Liver (tissue), 9 donors: ENCODE results near the gene TMEM132E. TPM values are rescaled to one million over a fixed set of nuclear protein-coding genes. Genes with fewer than 3 reads are reported as not detected.

Experiments
- DNase-seq: peaks from one replicate; pipeline ENCODE4 v3.0.0-alpha.2; 2017; ENCODE audit warnings: low spot score
- H3K27ac ChIP-seq, 2 donors: one replicate each; pipeline ENCODE4 v1.7.0; 2013; ENCODE audit warnings: inconsistent platforms in 2 of 2, low read length in 2 of 2, control low read depth in 1 of 2, low read depth in 1 of 2, mild to moderate bottlenecking in 1 of 2
- H3K27me3 ChIP-seq, 4 donors: one replicate each; pipeline versions ENCODE4 v1.6.1 to v1.7.0; 2013; ENCODE audit warnings: low read length in 3 of 4, inconsistent platforms in 1 of 4, mild to moderate bottlenecking in 1 of 4, moderate library complexity in 1 of 4; ENCODE audit not compliant: control insufficient read depth in 4 of 4, insufficient read depth in 4 of 4
- H3K36me3 ChIP-seq, 4 donors: one replicate each; pipeline versions ENCODE4 v1.6.1 to v1.7.0; 2013; ENCODE audit warnings: low read length in 3 of 4, mild to moderate bottlenecking in 3 of 4, low read depth in 1 of 4, moderate library complexity in 1 of 4; ENCODE audit not compliant: control insufficient read depth in 4 of 4, insufficient read depth in 3 of 4
- H3K4me1 ChIP-seq, 4 donors: one replicate each; pipeline versions ENCODE4 v1.6.1 to v1.7.0; 2013; ENCODE audit warnings: low read length in 3 of 4, mild to moderate bottlenecking in 3 of 4, moderate library complexity in 1 of 4; ENCODE audit not compliant: control insufficient read depth in 4 of 4, insufficient read depth in 4 of 4
- H3K4me3 ChIP-seq, 3 donors: one replicate each; pipeline versions ENCODE4 v1.6.1 to v1.7.0; 2013; ENCODE audit warnings: low read length in 3 of 3, control low read depth in 1 of 3, low read depth in 1 of 3, mild to moderate bottlenecking in 1 of 3
- H3K9ac ChIP-seq, 2 donors: one replicate each; pipeline ENCODE4 v1.7.0; 2013; ENCODE audit warnings: low read length in 2 of 2, mild to moderate bottlenecking in 2 of 2, moderate library complexity in 2 of 2, control low read depth in 1 of 2, low read depth in 1 of 2
- H3K9me3 ChIP-seq, 4 donors: one replicate each; pipeline versions ENCODE4 v1.6.1 to v1.7.0; 2013; ENCODE audit warnings: low read length in 3 of 4; ENCODE audit not compliant: control insufficient read depth in 4 of 4
- ATF3 ChIP-seq: IDR thresholded peaks from 2 replicates; pipeline ENCODE4 v1.6.1; 2016; ENCODE audit warnings: antibody characterized with exemption
- CTCF ChIP-seq: fragments of 150-350 bp; IDR thresholded peaks from 2 replicates; pipeline ENCODE4 v1.5.1; 2017; ENCODE audit warnings: improper control_type of control experiment, low read depth, low read length; ENCODE audit not compliant: missing input control
- EGR1 ChIP-seq, 2 donors: IDR thresholded peaks; 2 replicates each; pipeline ENCODE4 v1.6.1; 2016 to 2018; ENCODE audit warnings: antibody characterized with exemption in 2 of 2, low read depth in 2 of 2
- FOXA1 ChIP-seq: IDR thresholded peaks from 2 replicates; pipeline ENCODE4 v1.6.1; 2016; ENCODE audit warnings: antibody characterized with exemption
- FOXA2 ChIP-seq: IDR thresholded peaks from 2 replicates; pipeline ENCODE4 v1.6.1; 2016; ENCODE audit warnings: antibody characterized with exemption
- GABPA ChIP-seq, 2 donors: IDR thresholded peaks in 1 of 2; conservative IDR thresholded peaks in 1 of 2; 2 replicates each; pipeline ENCODE4 v1.6.1; 2016; ENCODE audit warnings: antibody characterized with exemption in 2 of 2, mild to moderate bottlenecking in 1 of 2, moderate library complexity in 1 of 2
- HNF4A ChIP-seq, 2 donors: conservative IDR thresholded peaks; 2 replicates each; pipeline ENCODE4 v1.6.1; 2016; ENCODE audit warnings: antibody characterized with exemption in 2 of 2, mild to moderate bottlenecking in 2 of 2
- HNF4G ChIP-seq: IDR thresholded peaks from 2 replicates; pipeline ENCODE4 v1.6.1; 2016; ENCODE audit warnings: antibody characterized with exemption
- JUND ChIP-seq, 2 donors: IDR thresholded peaks; 2 replicates each; pipeline ENCODE4 v1.6.1; 2016; ENCODE audit warnings: antibody characterized with exemption in 2 of 2
- MAX ChIP-seq: IDR thresholded peaks from 2 replicates; pipeline ENCODE4 v1.6.1; 2016; ENCODE audit warnings: antibody characterized with exemption
- NR2F2 ChIP-seq: IDR thresholded peaks from 2 replicates; pipeline ENCODE4 v1.6.1; 2016; ENCODE audit warnings: antibody characterized with exemption
- RAD21 ChIP-seq, 2 donors: IDR thresholded peaks; 2 replicates each; pipeline ENCODE4 v1.6.1; 2016; ENCODE audit warnings: antibody characterized with exemption in 2 of 2, mild to moderate bottlenecking in 2 of 2
- REST ChIP-seq: IDR thresholded peaks from 2 replicates; pipeline ENCODE4 v1.6.1; 2016; ENCODE audit warnings: antibody characterized with exemption, mild to moderate bottlenecking
- RXRA ChIP-seq, 2 donors: IDR thresholded peaks; 2 replicates each; pipeline ENCODE4 v1.6.1; 2017 to 2018; ENCODE audit warnings: antibody characterized with exemption in 2 of 2, mild to moderate bottlenecking in 1 of 2
- SP1 ChIP-seq: IDR thresholded peaks from 2 replicates; pipeline ENCODE4 v1.6.1; 2018; ENCODE audit warnings: antibody characterized with exemption, mild to moderate bottlenecking
- TAF1 ChIP-seq: conservative IDR thresholded peaks from 2 replicates; pipeline ENCODE4 v1.6.1; 2016; ENCODE audit warnings: antibody characterized with exemption, mild to moderate bottlenecking
- YY1 ChIP-seq: IDR thresholded peaks from 2 replicates; pipeline ENCODE4 v1.6.1; 2016; ENCODE audit warnings: antibody characterized with exemption, mild to moderate bottlenecking
- ZBTB33 ChIP-seq: IDR thresholded peaks from 2 replicates; pipeline ENCODE4 v1.6.1; 2016; ENCODE audit warnings: antibody characterized with exemption
- WGBS: extraction: QIAGEN DNeasy Blood & Tissue Kit; methylation state at CpG from one replicate; pipeline ENCODE4 v1.1.7; 2013; 5-methylcytosine and 5-hydroxymethylcytosine counted together
- polyA plus RNA-seq, 2 donors: library from polyadenylated mRNA; stranded (reverse) in 1 of 2; unstranded in 1 of 2; fragments of 200-250 nt in 1 of 2; fragments of >200 nt in 1 of 2; fragmentation: Nextera tagmentation in 1 of 2; extraction: Ambion mirVana in 1 of 2; gene quantifications; one replicate each; pipeline versions ENCODE4 v1.2.1 to v1.2.3, GENCODE V29; 2013 to 2015
- total RNA-seq, 2 donors: library from RNA; depleted of rRNA; stranded (reverse); fragments of >200 nt; gene quantifications; one replicate each; pipeline ENCODE4 v1.2.3, GENCODE V29; 2014
- donor health status: healthy.
- donor health status: healthy.
- donor health status: healthy.
- donor health status: healthy.
- donor health status: healthy.

The TMEM132E gene
- total and polyA plus RNA-seq, 4 donors, result 0.25 to 1.2 (median 0.46) TPM; not detected in 1

- no peak overlapping the region for H3K4me3 ChIP-seq
- H3K27me3 ChIP-seq, result peaks cover 0 to 6% (median under 1%) of the 10 kb centered on the region in 4 donors
- WGBS, result 83% methylated on average over 10 of the region's 10 CpGs
- no peaks in the 10 kb centered on the region for H3K36me3 ChIP-seq
- H3K27ac ChIP-seq, result no peak overlapping the region
- H3K4me1 ChIP-seq, result peaks cover 0 to 4% (median 0%) of the 10 kb centered on the region in 4 donors
- H3K9ac ChIP-seq, result no peak overlapping the region
- no peak for DNase-seq
- H3K9me3 ChIP-seq, result no peaks in the 10 kb centered on the region
- no peak for TF ChIP-seq CTCF
- TF ChIP-seq ATF3, result no peak
- TF ChIP-seq TAF1, result no peak
- no peak for TF ChIP-seq HNF4G
- no peak for TF ChIP-seq FOXA1
- no peak for TF ChIP-seq RAD21 (IDR thresholded peaks at IDR 0.05)
- TF ChIP-seq GABPA (IDR thresholded peaks at IDR 0.05 in 1 of 2, conservative IDR thresholded peaks at IDR 0.05 in 1 of 2), result no peak
- no peak for TF ChIP-seq ZBTB33
- TF ChIP-seq NR2F2, result no peak
- TF ChIP-seq REST, result no peak
- TF ChIP-seq YY1, result no peak
- no peak for TF ChIP-seq RXRA (IDR thresholded peaks at IDR 0.05)
- TF ChIP-seq MAX, result no peak
- TF ChIP-seq EGR1 (IDR thresholded peaks at IDR 0.05; ENCODE audit: low read depth in 2 of 2), result no peak
- no peak for TF ChIP-seq FOXA2
- no peak for TF ChIP-seq JUND (IDR thresholded peaks at IDR 0.05)
- TF ChIP-seq HNF4A (conservative IDR thresholded peaks at IDR 0.05), result no peak
- TF ChIP-seq SP1, result no peak
These were observed 43.7 kb downstream of the TMEM132E start for GRCh38 chr17:34622862-34623623.
